Lower leg skin (tissue), 4 donors: ENCODE measurements around the gene SLC1A4. TPM values are rescaled to one million over a fixed set of nuclear protein-coding genes. Genes with fewer than 3 reads are reported as not detected.

Source experiments
- DNase-seq, 2 donors: peaks; one replicate each; pipeline ENCODE4 v3.0.0-alpha.2; 2019; ENCODE audit warnings: low spot score in 2 of 2
- H3K4me3 ChIP-seq: fragments of 200-600 bp; sonication (generic); 2 replicates; pipeline ENCODE4 v1.5.1; 2017; ENCODE audit warnings: mild to moderate bottlenecking, low read depth; ENCODE audit not compliant: poor library complexity, severe bottlenecking
- POLR2A ChIP-seq, 2 donors: fragments of 450-650 bp; IDR thresholded peaks; one replicate each; pipeline ENCODE4 v1.6.1; 2016 to 2017; ENCODE audit warnings: antibody characterized with exemption in 2 of 2, mild to moderate bottlenecking in 1 of 2, moderate library complexity in 1 of 2
- WGBS, 2 donors: methylation state at CpG; one replicate each; pipeline ENCODE4 v1.1.5; 2018; 5-methylcytosine and 5-hydroxymethylcytosine counted together
- intact Hi-C: fragments of 100-400 bp; cut with DNase I; formaldehyde crosslinking; loops from one replicate; pipeline ENCODE4 v1.15.0; 2023; ENCODE audit warnings: low total_unique reads
- total RNA-seq, 4 donors: library from RNA; depleted of rRNA; stranded (reverse); fragments of >200 nt; gene quantifications; one replicate each; pipeline ENCODE4 v1.1.0, GENCODE V29; 2016
- TF ChIP-seq, protein P1 (sequence below), 3 donors: fragments of 450-650 bp; IDR thresholded peaks; one replicate each; pipeline ENCODE4 v1.5.1; 2016; ENCODE audit warnings: antibody characterized with exemption in 3 of 3, mild to moderate bottlenecking in 3 of 3, moderate library complexity in 2 of 3

SLC1A4 gene
- total RNA-seq, 4 donors from 2014 or later, result 8.3 to 31.1 (median 18.0) TPM

DNA sequence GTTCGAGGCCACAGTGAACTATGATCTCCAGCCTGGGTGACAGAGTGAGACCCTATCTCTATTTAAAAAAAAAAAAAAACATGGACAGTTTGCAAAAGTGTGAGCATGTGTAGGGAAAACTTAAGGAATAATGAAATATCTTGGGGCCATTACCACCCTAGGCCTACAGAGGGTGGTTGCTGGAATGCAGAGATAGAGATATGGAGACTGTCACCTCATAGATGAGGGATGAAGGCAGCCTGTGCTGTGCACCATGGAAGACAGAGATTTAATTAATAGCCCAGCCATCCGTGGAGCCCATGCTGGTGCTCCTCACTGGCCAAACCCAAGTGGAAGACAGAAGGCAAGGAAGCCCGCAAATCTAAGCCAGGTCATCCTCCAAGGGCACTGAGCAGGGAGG lies 50.4 kb downstream of the SLC1A4 start:
- TF ChIP-seq POLR2A (IDR thresholded peaks at IDR 0.05), result no peak
- TF ChIP-seq, protein P1, sequence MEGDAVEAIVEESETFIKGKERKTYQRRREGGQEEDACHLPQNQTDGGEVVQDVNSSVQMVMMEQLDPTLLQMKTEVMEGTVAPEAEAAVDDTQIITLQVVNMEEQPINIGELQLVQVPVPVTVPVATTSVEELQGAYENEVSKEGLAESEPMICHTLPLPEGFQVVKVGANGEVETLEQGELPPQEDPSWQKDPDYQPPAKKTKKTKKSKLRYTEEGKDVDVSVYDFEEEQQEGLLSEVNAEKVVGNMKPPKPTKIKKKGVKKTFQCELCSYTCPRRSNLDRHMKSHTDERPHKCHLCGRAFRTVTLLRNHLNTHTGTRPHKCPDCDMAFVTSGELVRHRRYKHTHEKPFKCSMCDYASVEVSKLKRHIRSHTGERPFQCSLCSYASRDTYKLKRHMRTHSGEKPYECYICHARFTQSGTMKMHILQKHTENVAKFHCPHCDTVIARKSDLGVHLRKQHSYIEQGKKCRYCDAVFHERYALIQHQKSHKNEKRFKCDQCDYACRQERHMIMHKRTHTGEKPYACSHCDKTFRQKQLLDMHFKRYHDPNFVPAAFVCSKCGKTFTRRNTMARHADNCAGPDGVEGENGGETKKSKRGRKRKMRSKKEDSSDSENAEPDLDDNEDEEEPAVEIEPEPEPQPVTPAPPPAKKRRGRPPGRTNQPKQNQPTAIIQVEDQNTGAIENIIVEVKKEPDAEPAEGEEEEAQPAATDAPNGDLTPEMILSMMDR (IDR thresholded peaks at IDR 0.05), result no peak
- H3K4me3 ChIP-seq, result no peak overlapping the region
- intact Hi-C loops, result loop anchor here (10.0 kb wide), 1 partner anchor 365 kb away; no protein-coding TSS in a partner anchor
- no peak for DNase-seq
- WGBS, 2 donors, result 90 to 95% methylated on average over 3 of the region's 3 CpGs

DNA sequence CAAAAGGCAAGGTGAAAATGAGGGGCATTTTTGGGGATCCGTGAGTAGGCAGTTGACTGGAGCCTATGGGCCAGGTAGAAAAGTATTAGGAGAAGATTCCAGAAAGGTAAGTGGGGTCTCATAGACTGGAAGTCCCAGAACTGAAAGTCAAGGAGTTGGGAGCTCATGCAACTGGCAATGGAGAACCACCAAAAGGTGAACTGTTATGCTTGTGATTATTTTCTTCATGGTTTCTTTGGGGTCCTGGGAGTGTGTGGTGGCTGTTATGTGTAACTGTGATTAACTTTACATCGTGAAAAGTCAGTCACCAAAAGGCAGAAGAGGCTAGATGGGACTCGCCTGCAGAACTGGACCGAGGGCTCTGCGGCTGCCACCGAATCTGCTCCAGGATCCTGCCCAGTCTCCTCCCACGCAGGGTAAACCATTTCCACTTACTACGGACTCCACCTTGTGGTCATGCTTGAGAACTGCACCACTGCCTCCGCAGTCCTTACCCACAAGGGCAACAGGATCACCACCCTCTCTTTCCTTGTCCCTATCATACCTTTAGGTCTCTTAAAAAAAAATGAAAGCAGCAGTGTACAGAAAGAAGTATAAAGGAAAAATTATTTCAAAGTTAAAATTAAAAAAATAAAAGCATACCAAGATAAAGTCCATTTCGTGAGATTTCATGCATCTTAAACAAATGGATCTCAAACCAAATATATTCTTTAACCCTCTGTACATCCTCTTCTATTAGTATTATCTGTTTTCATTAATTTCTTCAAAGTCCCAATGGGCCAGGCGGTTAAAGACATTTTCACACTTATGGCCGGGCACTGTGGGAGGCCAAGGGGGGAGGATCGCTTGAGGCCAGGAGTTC lies 51.4 kb downstream of the SLC1A4 start:
- intact Hi-C loops, result no loop called here
- WGBS, 2 donors, result 28 to 31% methylated on average over 13 of the region's 13 CpGs
- no peak overlapping the region for H3K4me3 ChIP-seq
- TF ChIP-seq, protein P1 (IDR thresholded peaks at IDR 0.05), result peak in 2 of 3 donors; percentile 53 to 85
- no peak for TF ChIP-seq POLR2A (IDR thresholded peaks at IDR 0.05)
- DNase-seq, result peak; percentile 89 to 96

DNA sequence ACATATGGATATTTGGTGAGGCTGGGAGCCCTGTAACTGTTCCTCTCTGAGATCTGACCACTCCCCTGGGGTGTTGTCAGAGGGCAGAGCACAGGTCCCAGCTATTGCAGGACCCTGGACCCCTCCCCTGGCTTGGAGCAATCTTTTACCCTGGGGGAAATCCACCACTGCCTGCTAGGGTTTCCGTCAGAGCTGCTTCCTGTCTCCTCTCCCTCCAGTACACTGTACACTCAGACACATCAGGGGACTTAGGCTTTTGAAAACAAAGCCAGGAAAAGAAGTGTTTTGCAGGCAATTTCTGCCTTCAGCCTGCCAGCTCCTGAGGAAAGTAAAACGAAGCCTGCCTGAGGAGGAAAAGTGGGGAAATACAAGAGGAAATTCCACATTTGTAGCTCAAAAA lies 53.8 kb downstream of the SLC1A4 start:
- no peak for TF ChIP-seq POLR2A (IDR thresholded peaks at IDR 0.05)
- TF ChIP-seq, protein P1 (IDR thresholded peaks at IDR 0.05), result no peak
- intact Hi-C loops, result no loop called here
- DNase-seq, result no peak
- WGBS, 2 donors, result 64 to 84% methylated on average over 2 of the region's 2 CpGs
- no peak overlapping the region for H3K4me3 ChIP-seq

DNA sequence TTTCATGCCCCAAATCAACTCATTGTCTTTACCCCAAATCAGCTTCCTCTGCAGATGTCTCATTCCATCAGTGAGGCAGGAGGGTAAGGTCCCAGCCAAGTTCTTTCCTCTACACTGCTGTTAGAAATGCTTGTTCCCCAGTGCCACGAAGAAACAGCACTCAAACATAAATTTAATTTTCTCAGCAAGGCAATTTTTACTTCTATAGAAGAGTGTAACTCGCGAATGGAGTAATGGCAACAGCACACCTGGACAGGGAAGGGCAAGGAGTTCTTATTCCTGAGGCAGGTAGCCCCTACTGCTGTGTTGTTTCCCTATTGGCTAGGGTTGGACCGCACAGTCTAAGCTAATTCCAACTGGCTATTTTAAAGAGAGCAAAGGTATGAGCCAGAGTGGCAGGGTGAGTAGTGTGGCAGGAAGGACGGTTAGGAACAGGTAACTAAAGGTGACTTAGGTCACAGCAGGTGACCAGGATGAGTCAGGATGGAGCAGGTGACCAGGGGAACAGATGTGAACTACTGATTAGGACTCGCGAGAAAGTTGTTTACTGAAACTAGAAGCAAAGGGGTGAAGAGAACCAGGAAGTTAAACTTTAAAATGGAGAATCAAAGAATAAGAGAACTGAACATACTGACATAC lies 55.0 kb downstream of the SLC1A4 start:
- intact Hi-C loops, result no loop called here
- TF ChIP-seq, protein P1 (IDR thresholded peaks at IDR 0.05), result no peak
- no peak for DNase-seq
- no peak overlapping the region for H3K4me3 ChIP-seq
- 92% methylated on average over 7 of the region's 7 CpGs for WGBS, 2 donors

DNA sequence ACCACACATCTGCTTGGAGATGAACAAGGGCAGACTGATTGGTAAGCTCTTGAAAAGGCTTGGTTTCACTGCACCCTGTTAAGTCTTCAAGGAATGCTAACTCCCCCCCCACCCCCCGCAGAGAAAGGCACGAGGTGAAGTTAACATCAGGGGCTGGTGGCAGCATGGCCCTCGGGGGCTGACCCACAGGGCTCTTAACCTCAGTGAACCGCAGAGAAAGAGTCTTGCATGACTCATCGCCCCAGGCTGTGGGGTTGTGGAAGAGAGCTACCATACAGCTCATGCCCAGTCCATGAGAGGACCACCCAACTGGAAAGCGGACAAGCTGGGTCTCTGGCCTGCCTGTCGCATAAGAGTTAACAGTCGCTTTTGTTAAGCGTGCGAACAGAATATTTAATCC lies 56.5 kb downstream of the SLC1A4 start:
- no peak for DNase-seq
- no peak overlapping the region for H3K4me3 ChIP-seq
- 67 to 77% methylated on average over 10 of the region's 10 CpGs for WGBS, 2 donors
- intact Hi-C loops, result no loop called here
- TF ChIP-seq POLR2A (IDR thresholded peaks at IDR 0.05), result no peak
- TF ChIP-seq, protein P1 (IDR thresholded peaks at IDR 0.05), result no peak
